ENCODE results near the gene P3R3URF.

GRCh38 chr1:46211051-46211450, 34.8 kb upstream of the P3R3URF start:
- TF ChIP-seq, protein P1, sequence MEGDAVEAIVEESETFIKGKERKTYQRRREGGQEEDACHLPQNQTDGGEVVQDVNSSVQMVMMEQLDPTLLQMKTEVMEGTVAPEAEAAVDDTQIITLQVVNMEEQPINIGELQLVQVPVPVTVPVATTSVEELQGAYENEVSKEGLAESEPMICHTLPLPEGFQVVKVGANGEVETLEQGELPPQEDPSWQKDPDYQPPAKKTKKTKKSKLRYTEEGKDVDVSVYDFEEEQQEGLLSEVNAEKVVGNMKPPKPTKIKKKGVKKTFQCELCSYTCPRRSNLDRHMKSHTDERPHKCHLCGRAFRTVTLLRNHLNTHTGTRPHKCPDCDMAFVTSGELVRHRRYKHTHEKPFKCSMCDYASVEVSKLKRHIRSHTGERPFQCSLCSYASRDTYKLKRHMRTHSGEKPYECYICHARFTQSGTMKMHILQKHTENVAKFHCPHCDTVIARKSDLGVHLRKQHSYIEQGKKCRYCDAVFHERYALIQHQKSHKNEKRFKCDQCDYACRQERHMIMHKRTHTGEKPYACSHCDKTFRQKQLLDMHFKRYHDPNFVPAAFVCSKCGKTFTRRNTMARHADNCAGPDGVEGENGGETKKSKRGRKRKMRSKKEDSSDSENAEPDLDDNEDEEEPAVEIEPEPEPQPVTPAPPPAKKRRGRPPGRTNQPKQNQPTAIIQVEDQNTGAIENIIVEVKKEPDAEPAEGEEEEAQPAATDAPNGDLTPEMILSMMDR (IDR thresholded peaks at IDR 0.05) = no peak
- no peak for TF ChIP-seq POLR2A (IDR thresholded peaks at IDR 0.05)
